Measurements from ENCODE around the gene STXBP6. TPM values are rescaled to one million over a fixed set of nuclear protein-coding genes. Genes with fewer than 3 reads are reported as not detected.
"Not testable (repeated sequence)": the region's sequence is repeated elsewhere in the genome, so short reads cannot be mapped to it uniquely, and the experiment has no call there.

Gene STXBP6
- total RNA-seq, 1 donor, result not detected

- Histone ChIP-seq H3K9me3 (ENCODE audit: low read depth, low read length) (no peaks in the 10 kb centered on the region), H3K4me1 (ENCODE audit: insufficient read depth, low read length) (no peaks in the 10 kb centered on the region), H3K27me3 (ENCODE audit: insufficient read depth, low read length) (no peaks in the 10 kb centered on the region), H3K4me3 (ENCODE audit: low read length) (no peak overlapping the region)
Observed at GRCh38 chr14:24971255-24971654, 78.7 kb downstream of the STXBP6 start.

GRCh38 chr14:24966579-24966964, 83.4 kb downstream of the STXBP6 start:
- no peaks in the 10 kb centered on the region for H3K4me1 ChIP-seq (ENCODE audit: insufficient read depth, low read length)
- H3K9me3 ChIP-seq (ENCODE audit: low read depth, low read length), result no peaks in the 10 kb centered on the region
- no peak overlapping the region for H3K4me3 ChIP-seq (ENCODE audit: low read length)
- no peaks in the 10 kb centered on the region for H3K27me3 ChIP-seq (ENCODE audit: insufficient read depth, low read length)

- H3K9me3 ChIP-seq (ENCODE audit: low read depth, low read length), result no peaks in the 10 kb centered on the region
- no peaks in the 10 kb centered on the region for H3K27me3 ChIP-seq (ENCODE audit: insufficient read depth, low read length)
- no peak overlapping the region for H3K4me3 ChIP-seq (ENCODE audit: low read length)
- H3K4me1 ChIP-seq (ENCODE audit: insufficient read depth, low read length), result no peaks in the 10 kb centered on the region
Observed at GRCh38 chr14:24965934-24966578, 83.9 kb downstream of the STXBP6 start.

- Histone ChIP-seq H3K4me3 (ENCODE audit: low read length) (no peak overlapping the region), H3K27me3 (ENCODE audit: insufficient read depth, low read length) (no peaks in the 10 kb centered on the region), H3K4me1 (ENCODE audit: insufficient read depth, low read length) (no peaks in the 10 kb centered on the region), H3K9me3 (ENCODE audit: low read depth, low read length) (no peaks in the 10 kb centered on the region)
Observed at GRCh38 chr14:24965578-24965933, 84.4 kb downstream of the STXBP6 start.

- Histone ChIP-seq H3K4me3 (ENCODE audit: low read length) (no peak overlapping the region), H3K27me3 (ENCODE audit: insufficient read depth, low read length) (no peaks in the 10 kb centered on the region), H3K4me1 (ENCODE audit: insufficient read depth, low read length) (no peaks in the 10 kb centered on the region), H3K9me3 (ENCODE audit: low read depth, low read length) (no peaks in the 10 kb centered on the region)
Observed at GRCh38 chr14:24964591-24964990, 85.4 kb downstream of the STXBP6 start.

- Histone ChIP-seq H3K9me3 (ENCODE audit: low read depth, low read length) (no peaks in the 10 kb centered on the region), H3K27me3 (ENCODE audit: insufficient read depth, low read length) (no peaks in the 10 kb centered on the region), H3K4me1 (ENCODE audit: insufficient read depth, low read length) (no peaks in the 10 kb centered on the region), H3K4me3 (ENCODE audit: low read length) (no peak overlapping the region)
Observed at GRCh38 chr14:24964048-24964447, 85.9 kb downstream of the STXBP6 start.

- H3K27me3 ChIP-seq (ENCODE audit: insufficient read depth, low read length); H3K4me1 ChIP-seq (ENCODE audit: insufficient read depth, low read length); H3K9me3 ChIP-seq (ENCODE audit: low read depth, low read length); H3K4me3 ChIP-seq (ENCODE audit: low read length): not testable (repeated sequence)
Observed at GRCh38 chr14:24962118-24962517, 87.8 kb downstream of the STXBP6 start.

- Histone ChIP-seq H3K4me3 (ENCODE audit: low read length) (no peak overlapping the region), H3K27me3 (ENCODE audit: insufficient read depth, low read length) (no peaks in the 10 kb centered on the region), H3K4me1 (ENCODE audit: insufficient read depth, low read length) (no peaks in the 10 kb centered on the region), H3K9me3 (ENCODE audit: low read depth, low read length) (no peaks in the 10 kb centered on the region)
Observed at GRCh38 chr14:24960816-24961215, 89.1 kb downstream of the STXBP6 start.

- H3K4me1 ChIP-seq (ENCODE audit: insufficient read depth, low read length), result no peaks in the 10 kb centered on the region
Observed at GRCh38 chr14:24959791-24960331, 90.1 kb downstream of the STXBP6 start.

GRCh38 chr14:24958271-24958670, 91.7 kb downstream of the STXBP6 start:
- Histone ChIP-seq H3K4me1 (ENCODE audit: insufficient read depth, low read length) (no peaks in the 10 kb centered on the region), H3K4me3 (ENCODE audit: low read length) (no peak overlapping the region), H3K9me3 (ENCODE audit: low read depth, low read length) (no peaks in the 10 kb centered on the region), H3K27me3 (ENCODE audit: insufficient read depth, low read length) (no peaks in the 10 kb centered on the region)

More at GRCh38 chr14:24959791-24960331, 90.1 kb downstream of the STXBP6 start:
- Histone ChIP-seq H3K27me3 (ENCODE audit: insufficient read depth, low read length) (no peaks in the 10 kb centered on the region), H3K4me3 (ENCODE audit: low read length) (no peak overlapping the region), H3K9me3 (ENCODE audit: low read depth, low read length) (no peaks in the 10 kb centered on the region)

- H3K27me3 ChIP-seq (ENCODE audit: insufficient read depth, low read length), result no peaks in the 10 kb centered on the region
- H3K4me1 ChIP-seq (ENCODE audit: insufficient read depth, low read length), result no peaks in the 10 kb centered on the region
- no peak overlapping the region for H3K4me3 ChIP-seq (ENCODE audit: low read length)
- H3K9me3 ChIP-seq (ENCODE audit: low read depth, low read length), result no peaks in the 10 kb centered on the region
Observed at GRCh38 chr14:24957814-24958213, 92.1 kb downstream of the STXBP6 start.

GRCh38 chr14:24956104-24956503, 93.8 kb downstream of the STXBP6 start:
- Histone ChIP-seq H3K4me3 (ENCODE audit: low read length) (no peak overlapping the region), H3K4me1 (ENCODE audit: insufficient read depth, low read length) (no peaks in the 10 kb centered on the region), H3K27me3 (ENCODE audit: insufficient read depth, low read length) (no peaks in the 10 kb centered on the region), H3K9me3 (ENCODE audit: low read depth, low read length) (no peaks in the 10 kb centered on the region)

GRCh38 chr14:24954700-24955037, 95.3 kb downstream of the STXBP6 start:
- no peaks in the 10 kb centered on the region for H3K9me3 ChIP-seq (ENCODE audit: low read depth, low read length)
- H3K4me3 ChIP-seq (ENCODE audit: low read length), result no peak overlapping the region
- no peaks in the 10 kb centered on the region for H3K4me1 ChIP-seq (ENCODE audit: insufficient read depth, low read length)
- H3K27me3 ChIP-seq (ENCODE audit: insufficient read depth, low read length), result no peaks in the 10 kb centered on the region

GRCh38 chr14:24954037-24954699, 95.8 kb downstream of the STXBP6 start:
- Histone ChIP-seq H3K27me3 (ENCODE audit: insufficient read depth, low read length) (no peaks in the 10 kb centered on the region), H3K4me3 (ENCODE audit: low read length) (no peak overlapping the region), H3K9me3 (ENCODE audit: low read depth, low read length) (no peaks in the 10 kb centered on the region), H3K4me1 (ENCODE audit: insufficient read depth, low read length) (no peaks in the 10 kb centered on the region)

- Histone ChIP-seq H3K27me3 (ENCODE audit: insufficient read depth, low read length) (no peaks in the 10 kb centered on the region), H3K4me3 (ENCODE audit: low read length) (no peak overlapping the region), H3K4me1 (ENCODE audit: insufficient read depth, low read length) (no peaks in the 10 kb centered on the region), H3K9me3 (ENCODE audit: low read depth, low read length) (no peaks in the 10 kb centered on the region)
Observed at GRCh38 chr14:24952851-24953666, 96.9 kb downstream of the STXBP6 start.
